Type B pancreatic cell (in vitro differentiated cells): ENCODE measurements around the gene TRIM64C. TPM values are rescaled to one million over a fixed set of nuclear protein-coding genes. Genes with fewer than 3 reads are reported as not detected.
"Not testable (repeated sequence)": the region's sequence is repeated elsewhere in the genome, so short reads cannot be mapped to it uniquely, and the experiment has no call there.

Source experiments
- DNase-seq: peaks from one replicate; pipeline ENCODE4 v3.0.0; 2021; ENCODE audit warnings: mixed read lengths; ENCODE audit not compliant: unreplicated experiment; ENCODE audit errors: extremely low spot score
- H3K27ac Mint-ChIP-seq: 2 replicates; pipeline ENCODE4 v1.8.0; 2021; ENCODE audit warnings: mild to moderate bottlenecking, mixed read lengths
- H3K27me3 Mint-ChIP-seq: 2 replicates; pipeline ENCODE4 v1.8.0; 2021; ENCODE audit warnings: mixed read lengths
- H3K36me3 Mint-ChIP-seq: 2 replicates; pipeline ENCODE4 v1.8.0; 2021; ENCODE audit warnings: mixed read lengths
- H3K4me1 Mint-ChIP-seq: one replicate; pipeline ENCODE4 v1.8.0; 2021; ENCODE audit warnings: mixed read lengths; ENCODE audit not compliant: unreplicated experiment
- H3K4me3 Mint-ChIP-seq: 2 replicates; pipeline ENCODE4 v1.8.0; 2021; ENCODE audit warnings: mild to moderate bottlenecking, mixed read lengths
- H3K9me3 Mint-ChIP-seq: 2 replicates; pipeline ENCODE4 v1.8.0; 2021; ENCODE audit warnings: mixed read lengths
- long read RNA-seq: library from polyadenylated mRNA; unstranded; transcript quantifications from one replicate; pipeline ENCODE4 v2.0.0, GENCODE V29; 2020
- total RNA-seq: library from RNA; stranded (reverse); gene quantifications from 2 replicates; pipeline ENCODE4 v1.2.1, GENCODE V29; 2021; ENCODE audit warnings: low replicate concordance

Gene TRIM64C
- total RNA-seq: not detected in 2 replicates
- long read RNA-seq: 0 reads

GRCh38 chr11:49059012-49059411, at the start of gene TRIM64C:
TSS of gene TRIM64C (minus strand) at chr11:49059112. CDS start at chr11:49059112, 0 bp downstream.
- H3K27me3 Mint-ChIP-seq, H3K9me3 Mint-ChIP-seq, H3K27ac Mint-ChIP-seq, H3K36me3 Mint-ChIP-seq, H3K4me3 Mint-ChIP-seq, DNase-seq, H3K4me1 Mint-ChIP-seq: not testable (repeated sequence)

- not testable (repeated sequence) for H3K4me3 Mint-ChIP-seq, H3K4me1 Mint-ChIP-seq, DNase-seq, H3K27ac Mint-ChIP-seq, H3K36me3 Mint-ChIP-seq, H3K27me3 Mint-ChIP-seq, H3K9me3 Mint-ChIP-seq
Measured at GRCh38 chr11:49102356-49102755, 43.4 kb upstream of the TRIM64C start.

- not testable (repeated sequence) for H3K9me3 Mint-ChIP-seq
Measured at GRCh38 chr11:49069897-49070296, 11.0 kb upstream of the TRIM64C start.

GRCh38 chr11:49049821-49050220, 9.1 kb downstream of the TRIM64C start:
- not testable (repeated sequence) for H3K4me1 Mint-ChIP-seq, H3K4me3 Mint-ChIP-seq, DNase-seq, H3K27ac Mint-ChIP-seq, H3K27me3 Mint-ChIP-seq, H3K36me3 Mint-ChIP-seq, H3K9me3 Mint-ChIP-seq

More at GRCh38 chr11:49069897-49070296, 11.0 kb upstream of the TRIM64C start:
- H3K27me3 Mint-ChIP-seq, H3K27ac Mint-ChIP-seq, H3K36me3 Mint-ChIP-seq, DNase-seq, H3K4me3 Mint-ChIP-seq, H3K4me1 Mint-ChIP-seq: not testable (repeated sequence)

- H3K4me1 Mint-ChIP-seq, H3K27ac Mint-ChIP-seq, H3K9me3 Mint-ChIP-seq, DNase-seq, H3K4me3 Mint-ChIP-seq, H3K27me3 Mint-ChIP-seq, H3K36me3 Mint-ChIP-seq: not testable (repeated sequence)
Measured at GRCh38 chr11:49048229-49048628, 10.7 kb downstream of the TRIM64C start.

GRCh38 chr11:49028523-49028922, 30.4 kb downstream of the TRIM64C start, which contains the start of gene TRIM49B:
TSS of gene TRIM49B (plus strand) at chr11:49028823. CDS start at chr11:49031600, 2,777 bp downstream.
- not testable (repeated sequence) for H3K27ac Mint-ChIP-seq, H3K4me1 Mint-ChIP-seq, H3K36me3 Mint-ChIP-seq, H3K27me3 Mint-ChIP-seq, DNase-seq, H3K9me3 Mint-ChIP-seq, H3K4me3 Mint-ChIP-seq

Other genes with a start within 250 kb of the TRIM64C start
- not detected in 2 replicates for gene TRIM51G, start 75.2 kb downstream of the TRIM64C start, total RNA-seq
- not detected in 2 replicates for gene TRIM49B, start 30.3 kb downstream of the TRIM64C start, total RNA-seq
- gene FOLH1, start 149.5 kb upstream of the TRIM64C start, total RNA-seq: 2.9 TPM in 1 of 2 replicates, not detected in the other